GM12801 (cell line): ENCODE results near the gene FAM47E.

ENCODE experiments used
- CTCF ChIP-seq: IDR thresholded peaks from one replicate; pipeline ENCODE4 v1.5.1; 2011; ENCODE audit warnings: control low read depth; ENCODE audit not compliant: insufficient read length; ENCODE audit errors: extremely low read depth

FAM47E gene

GRCh38 chr4:76214177-76214675 lies 37.3 kb upstream of the FAM47E start:
- no peak for TF ChIP-seq CTCF

GRCh38 chr4:76215077-76215476 lies 36.4 kb upstream of the FAM47E start:
- no peak for TF ChIP-seq CTCF

GRCh38 chr4:76216524-76216923 lies 35.0 kb upstream of the FAM47E start:
- no peak for TF ChIP-seq CTCF

GRCh38 chr4:76216975-76217814 lies 34.3 kb upstream of the FAM47E start:
- TF ChIP-seq CTCF, result no peak

GRCh38 chr4:76219299-76220055 lies 32.0 kb upstream of the FAM47E start:
- no peak for TF ChIP-seq CTCF

- TF ChIP-seq CTCF, result no peak
These were observed 27.4 kb upstream of the FAM47E start for GRCh38 chr4:76224171-76224570.

- TF ChIP-seq CTCF, result no peak
These were observed 25.1 kb upstream of the FAM47E start for GRCh38 chr4:76226418-76226817.
